Measurements from ENCODE around the gene TTLL3. TPM values are rescaled to one million over a fixed set of nuclear protein-coding genes. Genes with fewer than 3 reads are reported as not detected.

Gene TTLL3
- total and polyA plus RNA-seq, 2 of the 8 experiments (the other 6 are each of a cell fraction or from before 2014, with no cell fraction given) = 5.9 to 8.9 TPM

DNA sequence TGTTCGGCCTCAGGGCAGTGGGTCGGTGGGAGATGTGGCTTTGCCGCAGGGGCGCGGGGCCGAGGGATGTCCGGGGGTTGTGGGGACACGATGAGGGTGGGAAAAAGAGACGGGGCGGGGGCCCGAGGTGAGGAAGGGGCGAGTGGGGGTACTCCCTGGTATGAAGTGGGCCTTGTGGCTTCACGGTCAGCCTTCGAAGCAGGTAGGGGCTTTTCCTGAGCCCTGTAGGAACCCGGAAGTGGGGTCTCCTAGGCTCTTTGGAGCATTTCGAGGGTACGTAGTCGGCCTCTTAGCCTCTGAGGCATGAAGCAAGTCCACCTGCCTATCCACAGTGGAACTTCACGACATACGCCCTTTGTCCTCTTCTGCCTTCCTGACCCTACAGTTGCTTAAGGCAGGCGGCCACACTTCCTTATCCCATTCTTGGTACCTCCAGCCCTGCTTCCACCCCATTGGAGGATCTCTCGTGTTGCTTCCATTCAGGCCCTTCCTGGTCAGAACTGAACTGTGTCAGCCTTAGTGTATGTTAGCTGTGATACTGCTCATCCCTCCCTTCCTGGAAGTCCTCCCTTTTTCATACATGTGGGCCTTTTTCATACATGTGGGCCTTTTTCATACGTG, 16.8 kb upstream of the TTLL3 start:
- Histone ChIP-seq H3K23ac (ENCODE audit: insufficient read length) (peak overlapping the region; percentile 57), H3K9me3 (ENCODE audit: insufficient read depth in 2 of 2, low read depth in 1 of 2, low read length in 1 of 2) (no peaks in the 10 kb centered on the region), H3K79me1 (ENCODE audit: low read depth, low read length) (peaks cover 9% of the 10 kb centered on the region), H3K27ac (ENCODE audit: low read depth, low read length) (peak overlapping the region; percentile 98), H3K27me3 (replicated peaks in 1 of 4; ENCODE audit: control insufficient read depth in 3 of 4, extremely low read depth in 1 of 4, insufficient read depth in 3 of 4, low read length in 3 of 4) (no peaks in the 10 kb centered on the region), H3K4me1 (replicated peaks in 1 of 4; ENCODE audit: control insufficient read depth in 3 of 4, insufficient read depth in 4 of 4, low read length in 3 of 4) (peaks cover 0 to 8% (median 0%) of the 10 kb centered on the region in 4 experiments; a peak in 2 of 7 replicates), H2BK20ac (ENCODE audit: low read length) (no peak overlapping the region), H4K8ac (ENCODE audit: extremely low read depth, insufficient read depth, low read length) (peak overlapping the region; percentile 95), H3K79me2 (ENCODE audit: control insufficient read depth in 1 of 2, insufficient read depth in 2 of 2, low read length in 2 of 2) (peaks cover 0 to 40% of the 10 kb centered on the region in 2 experiments; a peak in 2 of 4 replicates), H2BK15ac (ENCODE audit: low read length) (peak overlapping the region; percentile 34; the same call in 1 of the 2 replicates), H3K4me3 (ENCODE audit: extremely low read depth in 1 of 4, insufficient read depth in 2 of 4, low read depth in 3 of 4, low read length in 4 of 4) (peak overlapping the region; percentile 89 to 98 (median 95)), H3K36me3 (ENCODE audit: control insufficient read depth in 2 of 4, insufficient read depth in 4 of 4, low read length in 3 of 4) (peaks cover 3 to 33% (median 20%) of the 10 kb centered on the region in 4 experiments; a peak in 7 of 8 replicates), H3K18ac (ENCODE audit: extremely low read depth, low read length) (peak overlapping the region; percentile 62; the same call in 1 of the 2 replicates), H4K20me1 (replicated peaks in 1 of 2; ENCODE audit: control insufficient read depth in 1 of 2, insufficient read depth in 2 of 2, low read length in 2 of 2) (no peaks in the 10 kb centered on the region), H3K23me2 (ENCODE audit: low read depth, low read length) (peaks cover 8% of the 10 kb centered on the region), H2BK5ac (ENCODE audit: low read depth, low read length) (peak overlapping the region; percentile 97), H4K5ac (ENCODE audit: insufficient read length, low read depth, low read length) (peak overlapping the region; percentile 41), H3K4ac (replicated peaks; ENCODE audit: insufficient read length, low read depth, low read length) (peak overlapping the region; percentile 1), H2BK12ac (ENCODE audit: low read depth, low read length) (peak overlapping the region; percentile 81; the same call in 1 of the 2 replicates), H2BK120ac (replicated peaks; ENCODE audit: low read depth, low read length) (no peak overlapping the region), H2AK5ac (ENCODE audit: low read depth, low read length) (peak overlapping the region; percentile 94; the same call in 1 of the 2 replicates), H2AFZ (ENCODE audit: low read length) (no peak overlapping the region), H4K91ac (replicated peaks; ENCODE audit: insufficient read length, low read length) (peak overlapping the region; percentile 62), H3K9ac (replicated peaks in 1 of 4; ENCODE audit: extremely low read depth in 1 of 4, low read depth in 3 of 4, low read length in 3 of 4) (peak overlapping the region; percentile 94 to 99 (median 96)), H3K4me2 (ENCODE audit: insufficient read depth in 1 of 2, low read depth in 2 of 2, low read length in 2 of 2) (peak overlapping the region; percentile 83 to 96), H3K56ac (replicated peaks; ENCODE audit: insufficient read length, low read depth, low read length) (no peak overlapping the region), H3K14ac (ENCODE audit: insufficient read length) (no peak overlapping the region)
- WGBS, 2 experiments (ENCODE audit: extremely low coverage in 1 of 2, insufficient coverage in 1 of 2, insufficient read length in 1 of 2, insufficient replicate concordance in 2 of 2, low coverage in 1 of 2, low lambda C conversion rate in 2 of 2, missing lambda C conversion rate in 1 of 2) = 3% methylated on average over 11 of the region's 23 CpGs; no CpG with 5 or more reads in 1 of the 2 experiments
- ChIA-PET CTCF (ENCODE audit: partially characterized antibody) (interaction anchor here (0.6 to 1.2 kb wide), 7 partner anchors 9 to 339 kb away, joined by 3 to 6 read pairs (median 3); partner anchors contain the start of gene OGG1), POLR2A (ENCODE audit: partially characterized antibody) (interaction anchor here (0.7 to 5.5 kb wide), 23 partner anchors 9 to 1420 kb away, joined by 3 to 71 read pairs (median 4); partner anchors contain the start of genes BRPF1, CAMK1, CRELD1 and EMC3)
- no peak for DNase-seq (ENCODE audit: low read depth in 1 of 2, low spot score in 2 of 2)
- no peak for FAIRE-seq
- no peak for TF ChIP-seq FOSL1 (IDR thresholded peaks at IDR 0.05; ENCODE audit: insufficient read depth, low read depth, low read length)
- TF ChIP-seq EZH2 (IDR thresholded peaks at IDR 0.05; ENCODE audit: low read depth, low read length, severe bottlenecking) = no peak
- peak; percentile 55 for TF ChIP-seq ASH2L (IDR thresholded peaks at IDR 0.05; ENCODE audit: low read length)
- no peak for TF ChIP-seq GABPA (IDR thresholded peaks at IDR 0.05; ENCODE audit: borderline replicate concordance, insufficient read depth, low read length)
- TF ChIP-seq GTF2F1 (IDR thresholded peaks at IDR 0.05; ENCODE audit: borderline replicate concordance, low read depth, low read length) = no peak
- TF ChIP-seq, protein P1, sequence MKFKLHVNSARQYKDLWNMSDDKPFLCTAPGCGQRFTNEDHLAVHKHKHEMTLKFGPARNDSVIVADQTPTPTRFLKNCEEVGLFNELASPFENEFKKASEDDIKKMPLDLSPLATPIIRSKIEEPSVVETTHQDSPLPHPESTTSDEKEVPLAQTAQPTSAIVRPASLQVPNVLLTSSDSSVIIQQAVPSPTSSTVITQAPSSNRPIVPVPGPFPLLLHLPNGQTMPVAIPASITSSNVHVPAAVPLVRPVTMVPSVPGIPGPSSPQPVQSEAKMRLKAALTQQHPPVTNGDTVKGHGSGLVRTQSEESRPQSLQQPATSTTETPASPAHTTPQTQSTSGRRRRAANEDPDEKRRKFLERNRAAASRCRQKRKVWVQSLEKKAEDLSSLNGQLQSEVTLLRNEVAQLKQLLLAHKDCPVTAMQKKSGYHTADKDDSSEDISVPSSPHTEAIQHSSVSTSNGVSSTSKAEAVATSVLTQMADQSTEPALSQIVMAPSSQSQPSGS (IDR thresholded peaks at IDR 0.05; ENCODE audit: low read length) = no peak
- TF ChIP-seq MAFK (IDR thresholded peaks at IDR 0.05; ENCODE audit: low read depth, low read length) = no peak
- TF ChIP-seq RAD21 (IDR thresholded peaks at IDR 0.05 in 1 of 2, conservative IDR thresholded peaks at IDR 0.05 in 1 of 2; ENCODE audit: low read depth in 2 of 2, low read length in 2 of 2) = no peak
- TF ChIP-seq KDM5A (IDR thresholded peaks at IDR 0.05; ENCODE audit: low read length) = no peak; the same call in 1 of the 2 replicates

All from H1 (cell line).